Stomach (tissue), 9 donors: ENCODE results near the gene PPP2R2C. TPM values are rescaled to one million over a fixed set of nuclear protein-coding genes. Genes with fewer than 3 reads are reported as not detected.

ENCODE experiments used
- DNase-seq, 2 donors: peaks; one replicate each; pipeline versions ENCODE4 v3.0.0 to v3.0.0-alpha.2; 2013 to 2019
- H3K27ac ChIP-seq, 5 donors: fragments of 200-600 bp in 4 of 5; sonication (generic) in 4 of 5; one replicate each; pipeline ENCODE4 v1.5.1; 2013 to 2019; ENCODE audit warnings: mild to moderate bottlenecking in 1 of 5, moderate library complexity in 1 of 5
- H3K27me3 ChIP-seq, 3 donors: fragments of 200-600 bp; sonication (generic); one replicate each; pipeline ENCODE4 v1.5.1; 2017 to 2019; ENCODE audit warnings: mixed run types in 1 of 3
- H3K36me3 ChIP-seq, 4 donors: fragments of 200-600 bp; sonication (generic); 1 replicate in 3 of 4; 2 replicates in 1 of 4; pipeline ENCODE4 v1.5.1; 2016 to 2019
- H3K4me1 ChIP-seq, 4 donors: fragments of 200-600 bp; sonication (generic); one replicate each; pipeline ENCODE4 v1.5.1; 2016 to 2019
- H3K4me3 ChIP-seq, 4 donors: fragments of 200-600 bp; sonication (generic) in 3 of 4; one replicate each; pipeline ENCODE4 v1.5.1; 2016 to 2019; ENCODE audit warnings: mild to moderate bottlenecking in 1 of 4
- H3K9me3 ChIP-seq, 4 donors: fragments of 200-600 bp; sonication (generic); one replicate each; pipeline ENCODE4 v1.5.1; 2016 to 2019
- EP300 ChIP-seq: sonication (generic); formaldehyde crosslinking; IDR thresholded peaks from one replicate; pipeline ENCODE4 v1.6.1; 2017; ENCODE audit warnings: antibody characterized with exemption
- POLR2A ChIP-seq, 4 donors: fragments of 450-650 bp; IDR thresholded peaks; one replicate each; pipeline ENCODE4 v1.6.1; 2016; ENCODE audit warnings: antibody characterized with exemption in 4 of 4, control low read depth in 2 of 4, mild to moderate bottlenecking in 1 of 4, moderate library complexity in 1 of 4
- POLR2AphosphoS5 ChIP-seq, 3 donors: sonication (generic); formaldehyde crosslinking; IDR thresholded peaks; one replicate each; pipeline ENCODE4 v1.6.1; 2016; ENCODE audit warnings: antibody characterized with exemption in 3 of 3
- WGBS, 5 donors: extraction: QIAGEN DNeasy Blood & Tissue Kit in 3 of 5; methylation state at CpG; one replicate each; pipeline versions ENCODE4 v1.1.5 to v1.1.7; 2013 to 2018; 5-methylcytosine and 5-hydroxymethylcytosine counted together
- intact Hi-C: fragments of 100-400 bp; cut with DNase I; formaldehyde crosslinking; loops from one replicate; pipeline ENCODE4 v1.15.1; 2023; ENCODE audit warnings: low total_unique reads
- polyA plus RNA-seq, 3 donors: library from polyadenylated mRNA; stranded (reverse); fragments of 200-250 nt; gene quantifications; one replicate each; pipeline ENCODE4 v1.2.3, GENCODE V29; 2013
- total RNA-seq, 5 donors: library from RNA; depleted of rRNA; stranded (reverse); fragments of >200 nt; gene quantifications; one replicate each; pipeline versions ENCODE4 v1.1.0 to v1.2.3, GENCODE V29; 2014 to 2016
- TF ChIP-seq, protein P1 (sequence below), 7 experiments: fragments of 450-650 bp in 4 of 7; fragments of 200-600 bp in 3 of 7; sonication (generic) in 3 of 7; IDR thresholded peaks; one replicate each; pipeline ENCODE4 v1.5.1; 2016 to 2019; ENCODE audit warnings: antibody characterized with exemption in 7 of 7, control low read depth in 2 of 7, mild to moderate bottlenecking in 1 of 7
- donor health status: healthy with polysubstance abuse.
- donor health status: Bipolar disorder and iron deficiency.
- donor health status: healthy.

Gene PPP2R2C
- total and polyA plus RNA-seq, 8 donors = 1.4 to 5.0 (median 1.5) TPM; not detected in 5

DNA sequence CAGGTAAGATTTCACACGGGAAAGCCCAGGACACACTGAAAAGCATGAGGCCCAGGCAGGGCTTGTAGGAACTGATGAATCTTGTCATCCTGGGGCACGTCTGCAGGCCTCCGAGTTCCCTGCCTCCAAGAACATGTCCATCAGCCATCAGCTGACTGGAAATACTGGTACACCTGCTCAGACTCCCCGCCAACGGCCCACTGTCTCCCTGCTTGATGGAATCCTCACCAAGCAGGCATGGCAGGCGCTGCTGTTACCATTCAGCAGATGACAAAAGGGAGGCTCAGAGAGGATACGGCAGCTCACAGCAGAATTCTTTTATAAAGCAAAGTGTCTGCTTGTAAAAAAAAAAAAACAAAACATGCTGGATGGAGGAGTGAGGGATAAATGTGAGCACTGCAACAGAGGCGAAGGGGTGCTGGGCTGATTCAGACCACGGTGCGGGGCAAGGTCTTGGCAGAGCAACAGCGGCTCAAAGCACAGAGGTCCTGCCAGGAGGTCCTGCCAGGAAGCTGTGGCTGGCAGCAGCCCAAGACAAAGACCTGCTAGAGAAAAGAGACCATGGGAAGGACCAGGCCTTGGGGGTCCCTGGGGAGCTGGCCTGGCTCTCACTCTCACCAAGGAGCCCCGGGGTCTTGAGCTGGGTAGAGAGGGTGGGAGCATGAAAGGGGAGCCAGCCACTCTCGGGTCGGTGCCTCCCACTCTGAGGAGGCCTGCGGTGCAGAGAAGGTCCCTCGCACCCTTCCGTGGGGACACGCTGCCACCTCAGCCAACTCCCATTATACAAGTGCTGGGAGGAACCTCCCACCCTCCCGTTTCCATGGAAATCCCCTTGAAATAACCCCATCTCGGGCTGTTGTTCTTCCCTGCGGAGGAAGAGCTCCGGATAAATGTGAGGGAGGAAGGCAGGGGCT lies 25.6 kb downstream of the PPP2R2C start:
- Histone ChIP-seq H3K4me1 (peaks cover 0 to 9% (median 4%) of the 10 kb centered on the region in 4 donors), H3K27ac (no peak overlapping the region), H3K9me3 (no peaks in the 10 kb centered on the region), H3K27me3 (peaks cover 0 to 59% (median 0%) of the 10 kb centered on the region in 3 donors), H3K36me3 (no peaks in the 10 kb centered on the region), H3K4me3 (no peak overlapping the region)
- peak; percentile 41 to 49 for DNase-seq
- no peak for TF ChIP-seq POLR2AphosphoS5 (IDR thresholded peaks at IDR 0.05)
- TF ChIP-seq EP300 = no peak
- no peak for TF ChIP-seq POLR2A (IDR thresholded peaks at IDR 0.05)
- TF ChIP-seq, protein P1, sequence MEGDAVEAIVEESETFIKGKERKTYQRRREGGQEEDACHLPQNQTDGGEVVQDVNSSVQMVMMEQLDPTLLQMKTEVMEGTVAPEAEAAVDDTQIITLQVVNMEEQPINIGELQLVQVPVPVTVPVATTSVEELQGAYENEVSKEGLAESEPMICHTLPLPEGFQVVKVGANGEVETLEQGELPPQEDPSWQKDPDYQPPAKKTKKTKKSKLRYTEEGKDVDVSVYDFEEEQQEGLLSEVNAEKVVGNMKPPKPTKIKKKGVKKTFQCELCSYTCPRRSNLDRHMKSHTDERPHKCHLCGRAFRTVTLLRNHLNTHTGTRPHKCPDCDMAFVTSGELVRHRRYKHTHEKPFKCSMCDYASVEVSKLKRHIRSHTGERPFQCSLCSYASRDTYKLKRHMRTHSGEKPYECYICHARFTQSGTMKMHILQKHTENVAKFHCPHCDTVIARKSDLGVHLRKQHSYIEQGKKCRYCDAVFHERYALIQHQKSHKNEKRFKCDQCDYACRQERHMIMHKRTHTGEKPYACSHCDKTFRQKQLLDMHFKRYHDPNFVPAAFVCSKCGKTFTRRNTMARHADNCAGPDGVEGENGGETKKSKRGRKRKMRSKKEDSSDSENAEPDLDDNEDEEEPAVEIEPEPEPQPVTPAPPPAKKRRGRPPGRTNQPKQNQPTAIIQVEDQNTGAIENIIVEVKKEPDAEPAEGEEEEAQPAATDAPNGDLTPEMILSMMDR (IDR thresholded peaks at IDR 0.05) = no peak
- WGBS, 5 donors = 25 to 35% (median 34%) methylated on average over 14 to 22 of the region's 22 CpGs
- intact Hi-C loops = no loop called here

DNA sequence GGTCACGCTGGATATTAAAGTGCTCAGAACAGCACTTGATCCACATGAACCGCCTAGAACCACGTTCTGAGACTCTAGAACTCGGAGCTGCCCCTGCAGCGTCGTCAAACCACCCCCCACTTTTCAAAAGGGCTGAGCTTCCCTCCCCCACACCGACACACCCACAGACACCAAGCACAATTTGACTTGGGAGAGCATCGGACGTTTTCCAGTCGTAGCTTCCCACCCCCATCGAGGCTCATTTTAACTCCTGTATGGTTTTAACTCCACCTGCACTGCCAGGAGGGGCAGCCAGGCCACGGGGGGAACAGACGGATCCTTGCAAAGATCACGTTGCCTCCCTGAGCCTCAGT lies 26.3 kb downstream of the PPP2R2C start:
- H3K4me1 ChIP-seq = peaks cover 0 to 9% (median 4%) of the 10 kb centered on the region in 4 donors
- peaks cover 0 to 62% (median under 1%) of the 10 kb centered on the region in 3 donors for H3K27me3 ChIP-seq
- H3K9me3 ChIP-seq = no peaks in the 10 kb centered on the region
- H3K27ac ChIP-seq = no peak overlapping the region
- DNase-seq = no peak
- no peak overlapping the region for H3K4me3 ChIP-seq
- TF ChIP-seq POLR2A (IDR thresholded peaks at IDR 0.05) (no peak), POLR2AphosphoS5 (IDR thresholded peaks at IDR 0.05) (no peak), EP300 (no peak)
- TF ChIP-seq, protein P1 (IDR thresholded peaks at IDR 0.05) = no peak
- intact Hi-C loops = no loop called here
- 82 to 86% (median 82%) methylated on average over 14 of the region's 14 CpGs for WGBS, 5 donors
- no peaks in the 10 kb centered on the region for H3K36me3 ChIP-seq

DNA sequence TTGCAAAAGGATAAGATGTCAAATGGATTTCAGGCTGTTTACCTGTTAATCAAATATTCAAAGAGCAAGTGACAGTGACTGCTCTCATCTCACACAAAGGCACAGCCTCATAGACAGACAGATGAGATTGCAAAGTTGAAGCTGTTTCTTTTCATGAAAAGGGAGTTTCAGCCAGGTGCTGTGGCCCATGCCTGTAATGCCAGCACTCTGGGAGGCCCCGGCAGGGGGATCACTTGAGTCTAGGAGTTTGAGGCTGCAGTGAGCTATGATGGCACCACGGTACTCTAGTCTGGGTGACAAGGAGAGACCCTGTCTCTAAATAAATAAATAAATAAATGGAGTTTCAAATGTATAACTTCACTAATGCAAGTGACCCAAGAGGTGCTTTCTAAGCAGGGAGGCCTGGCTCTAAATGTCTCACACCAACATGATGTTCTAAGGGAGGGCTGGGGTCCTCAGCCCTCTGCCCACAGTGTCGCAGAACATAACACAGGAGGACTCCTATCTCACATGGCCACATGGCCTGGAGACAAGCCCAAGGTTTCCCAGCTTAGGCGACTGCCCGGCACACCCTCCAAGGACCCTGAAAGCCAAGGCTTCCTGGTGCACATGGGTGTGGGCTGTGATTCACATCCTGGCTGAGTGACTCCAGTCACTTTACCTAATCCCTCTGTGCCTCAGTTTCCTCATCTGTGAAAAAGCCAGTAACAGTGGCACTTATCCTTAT lies 26.8 kb downstream of the PPP2R2C start:
- intact Hi-C loops = no loop called here
- Histone ChIP-seq H3K9me3 (no peaks in the 10 kb centered on the region), H3K4me1 (peaks cover 0 to 9% (median 4%) of the 10 kb centered on the region in 4 donors), H3K27me3 (peaks cover 0 to 67% (median 6%) of the 10 kb centered on the region in 3 donors), H3K27ac (no peak overlapping the region), H3K36me3 (no peaks in the 10 kb centered on the region), H3K4me3 (no peak overlapping the region)
- no peak for DNase-seq
- WGBS, 5 donors = 60 to 83% (median 74%) methylated on average over 5 of the region's 5 CpGs
- TF ChIP-seq, protein P1 (IDR thresholded peaks at IDR 0.05) = no peak
- TF ChIP-seq POLR2AphosphoS5 (IDR thresholded peaks at IDR 0.05) (no peak), EP300 (no peak), POLR2A (IDR thresholded peaks at IDR 0.05) (no peak)

DNA sequence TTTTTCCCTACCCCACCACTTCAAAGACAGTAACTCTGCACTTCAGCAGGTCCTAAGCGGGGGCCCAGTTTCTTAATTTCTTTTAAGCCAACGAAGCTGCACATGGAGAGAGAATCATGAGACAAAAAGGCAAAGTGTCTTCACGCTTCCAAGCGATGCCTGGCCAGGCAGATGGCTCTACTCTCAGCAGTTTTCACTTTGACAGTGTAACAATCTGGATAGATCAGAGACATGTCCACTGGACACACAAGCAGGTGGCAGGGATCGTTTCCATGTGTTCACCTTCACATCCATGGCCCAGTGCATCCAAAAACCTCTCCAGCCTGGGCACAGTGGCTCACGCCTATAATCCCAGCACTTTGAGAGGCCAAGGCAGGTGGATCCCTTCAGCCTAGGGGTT lies 27.8 kb downstream of the PPP2R2C start:
- 62 to 85% (median 79%) methylated on average over 6 of the region's 6 CpGs for WGBS, 5 donors
- H3K4me1 ChIP-seq = peaks cover 0 to 9% (median 4%) of the 10 kb centered on the region in 4 donors

More for the DNA sequence above, 27.8 kb downstream of the PPP2R2C start:
- no peaks in the 10 kb centered on the region for H3K36me3 ChIP-seq
- peaks cover 0 to 72% (median 8%) of the 10 kb centered on the region in 3 donors for H3K27me3 ChIP-seq
- TF ChIP-seq POLR2AphosphoS5 (IDR thresholded peaks at IDR 0.05) (no peak), POLR2A (IDR thresholded peaks at IDR 0.05) (no peak), EP300 (no peak)
- TF ChIP-seq, protein P1 (IDR thresholded peaks at IDR 0.05) = no peak
- intact Hi-C loops = no loop called here
- H3K9me3 ChIP-seq = no peaks in the 10 kb centered on the region
- no peak overlapping the region for H3K4me3 ChIP-seq
- no peak for DNase-seq
- no peak overlapping the region for H3K27ac ChIP-seq
